Neutrophil (primary cell): ENCODE data around the gene CEP85L.

Source experiments
- H3K27ac ChIP-seq: fragments of 200-600 bp; sonication (generic); 2 replicates; pipeline ENCODE4 v1.5.1; 2016; ENCODE audit warnings: mild to moderate bottlenecking, moderate library complexity
- H3K27me3 ChIP-seq: fragments of 200-600 bp; sonication (generic); 2 replicates; pipeline ENCODE4 v1.6.0; 2016; ENCODE audit warnings: mild to moderate bottlenecking
- H3K36me3 ChIP-seq: fragments of 200-600 bp; sonication (generic); 2 replicates; pipeline ENCODE4 v1.5.1; 2017
- H3K4me1 ChIP-seq, 2 experiments: fragments of 200-600 bp in 1 of 2; sonication (generic) in 1 of 2; 1 replicate in 1 of 2; 2 replicates in 1 of 2; pipeline versions ENCODE4 v1.5.1 to v1.6.1; 2013 to 2016; ENCODE audit warnings: low read depth in 1 of 2, low read length in 1 of 2, mild to moderate bottlenecking in 1 of 2, moderate library complexity in 1 of 2; ENCODE audit not compliant: control insufficient read depth in 1 of 2, insufficient read depth in 1 of 2
- H3K4me3 ChIP-seq, 2 experiments: fragments of 200-600 bp in 1 of 2; sonication (generic) in 1 of 2; 1 replicate in 1 of 2; 2 replicates in 1 of 2; pipeline ENCODE4 v1.5.1; 2013 to 2016; ENCODE audit warnings: low read depth in 1 of 2, low read length in 1 of 2, mild to moderate bottlenecking in 1 of 2, moderate library complexity in 1 of 2
- H3K9me3 ChIP-seq: fragments of 200-600 bp; sonication (generic); 2 replicates; pipeline ENCODE4 v1.5.1; 2016
- TF ChIP-seq, protein P1 (sequence below): fragments of 200-600 bp; sonication (generic); IDR thresholded peaks from 2 replicates; pipeline ENCODE4 v1.5.1; 2016; ENCODE audit warnings: antibody characterized with exemption

CEP85L gene

DNA sequence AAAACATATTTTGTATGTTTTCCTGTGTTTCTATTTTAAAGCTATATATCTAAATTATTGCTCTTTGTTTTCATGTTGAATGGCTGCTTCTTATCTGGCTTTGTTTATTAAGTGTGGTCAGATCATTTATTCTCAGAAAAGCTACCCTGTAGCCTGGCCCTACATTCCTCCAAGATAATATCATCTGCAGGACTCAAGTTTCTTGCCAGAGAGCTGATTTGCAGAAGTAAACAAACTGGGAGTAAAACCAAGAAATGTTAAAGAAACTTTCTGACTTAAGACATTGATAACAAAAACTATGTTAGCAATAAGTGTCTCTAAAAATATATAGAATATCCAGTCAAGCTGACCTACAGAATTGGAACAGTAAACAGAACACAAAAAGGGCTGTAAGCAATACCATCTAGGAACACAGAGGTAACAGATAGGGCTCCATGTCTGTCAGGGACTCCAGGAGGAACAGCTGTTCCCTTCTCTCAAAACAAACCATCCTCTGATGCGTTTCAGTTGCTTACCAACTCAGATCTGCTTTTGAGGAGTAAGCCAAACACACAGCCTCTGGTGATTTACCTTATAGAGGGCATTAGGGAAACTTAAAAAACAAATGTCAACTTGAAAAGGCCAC is 17.5 kb upstream of the CEP85L start:
- peaks cover 15% of the 10 kb centered on the region for H3K27me3 ChIP-seq
- no peak overlapping the region for H3K4me3 ChIP-seq
- H3K27ac ChIP-seq: no peak overlapping the region
- no peaks in the 10 kb centered on the region for H3K36me3 ChIP-seq
- no peaks in the 10 kb centered on the region for H3K4me1 ChIP-seq
- H3K9me3 ChIP-seq: no peaks in the 10 kb centered on the region
- TF ChIP-seq, protein P1, sequence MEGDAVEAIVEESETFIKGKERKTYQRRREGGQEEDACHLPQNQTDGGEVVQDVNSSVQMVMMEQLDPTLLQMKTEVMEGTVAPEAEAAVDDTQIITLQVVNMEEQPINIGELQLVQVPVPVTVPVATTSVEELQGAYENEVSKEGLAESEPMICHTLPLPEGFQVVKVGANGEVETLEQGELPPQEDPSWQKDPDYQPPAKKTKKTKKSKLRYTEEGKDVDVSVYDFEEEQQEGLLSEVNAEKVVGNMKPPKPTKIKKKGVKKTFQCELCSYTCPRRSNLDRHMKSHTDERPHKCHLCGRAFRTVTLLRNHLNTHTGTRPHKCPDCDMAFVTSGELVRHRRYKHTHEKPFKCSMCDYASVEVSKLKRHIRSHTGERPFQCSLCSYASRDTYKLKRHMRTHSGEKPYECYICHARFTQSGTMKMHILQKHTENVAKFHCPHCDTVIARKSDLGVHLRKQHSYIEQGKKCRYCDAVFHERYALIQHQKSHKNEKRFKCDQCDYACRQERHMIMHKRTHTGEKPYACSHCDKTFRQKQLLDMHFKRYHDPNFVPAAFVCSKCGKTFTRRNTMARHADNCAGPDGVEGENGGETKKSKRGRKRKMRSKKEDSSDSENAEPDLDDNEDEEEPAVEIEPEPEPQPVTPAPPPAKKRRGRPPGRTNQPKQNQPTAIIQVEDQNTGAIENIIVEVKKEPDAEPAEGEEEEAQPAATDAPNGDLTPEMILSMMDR: no peak

DNA sequence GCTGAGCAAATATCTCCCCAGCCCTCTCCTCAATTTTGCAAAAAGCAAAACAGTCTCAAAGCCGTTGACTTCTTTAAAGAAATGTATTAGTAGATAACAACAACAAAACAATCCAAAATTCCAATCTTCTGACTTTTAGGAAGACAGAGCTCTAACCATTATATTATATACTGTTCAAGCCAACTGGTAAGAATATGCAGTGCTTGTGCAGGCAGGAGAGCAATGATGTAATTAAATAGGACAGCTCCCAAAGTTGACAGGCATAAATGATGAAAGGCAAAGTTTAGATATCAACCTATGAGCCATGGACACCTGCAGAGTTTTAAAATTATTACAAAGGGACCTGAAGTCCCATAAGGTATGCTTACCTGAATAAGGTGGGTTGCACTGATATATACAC is 16.6 kb upstream of the CEP85L start:
- no peaks in the 10 kb centered on the region for H3K36me3 ChIP-seq
- H3K27me3 ChIP-seq: peaks cover 15% of the 10 kb centered on the region
- no peaks in the 10 kb centered on the region for H3K4me1 ChIP-seq
- H3K4me3 ChIP-seq: no peak overlapping the region
- H3K27ac ChIP-seq: no peak overlapping the region
- TF ChIP-seq, protein P1: no peak
- no peaks in the 10 kb centered on the region for H3K9me3 ChIP-seq

DNA sequence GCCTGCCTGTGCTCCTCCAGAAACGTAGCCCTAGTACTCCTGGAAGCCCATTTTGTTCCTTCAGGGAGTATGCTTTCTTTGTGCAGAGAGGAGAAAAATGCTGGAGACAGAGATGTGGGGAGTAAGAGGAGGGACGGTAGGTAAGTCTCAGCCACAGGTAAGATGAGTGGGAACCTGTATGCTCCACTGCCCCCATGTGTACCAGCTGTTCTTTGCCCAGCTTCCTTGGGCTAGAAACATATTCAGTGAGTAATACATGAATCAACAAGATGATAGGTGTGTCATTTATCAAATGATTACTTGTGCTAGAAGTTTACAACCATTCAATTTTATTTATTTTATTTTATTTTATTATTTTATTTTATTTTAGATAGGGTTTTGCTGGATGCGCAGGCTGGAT is 13.6 kb upstream of the CEP85L start:
- Histone ChIP-seq H3K4me3 (no peak overlapping the region), H3K27ac (no peak overlapping the region), H3K4me1 (no peaks in the 10 kb centered on the region), H3K9me3 (no peaks in the 10 kb centered on the region), H3K36me3 (no peaks in the 10 kb centered on the region), H3K27me3 (peaks cover 15% of the 10 kb centered on the region)
- TF ChIP-seq, protein P1: no peak

DNA sequence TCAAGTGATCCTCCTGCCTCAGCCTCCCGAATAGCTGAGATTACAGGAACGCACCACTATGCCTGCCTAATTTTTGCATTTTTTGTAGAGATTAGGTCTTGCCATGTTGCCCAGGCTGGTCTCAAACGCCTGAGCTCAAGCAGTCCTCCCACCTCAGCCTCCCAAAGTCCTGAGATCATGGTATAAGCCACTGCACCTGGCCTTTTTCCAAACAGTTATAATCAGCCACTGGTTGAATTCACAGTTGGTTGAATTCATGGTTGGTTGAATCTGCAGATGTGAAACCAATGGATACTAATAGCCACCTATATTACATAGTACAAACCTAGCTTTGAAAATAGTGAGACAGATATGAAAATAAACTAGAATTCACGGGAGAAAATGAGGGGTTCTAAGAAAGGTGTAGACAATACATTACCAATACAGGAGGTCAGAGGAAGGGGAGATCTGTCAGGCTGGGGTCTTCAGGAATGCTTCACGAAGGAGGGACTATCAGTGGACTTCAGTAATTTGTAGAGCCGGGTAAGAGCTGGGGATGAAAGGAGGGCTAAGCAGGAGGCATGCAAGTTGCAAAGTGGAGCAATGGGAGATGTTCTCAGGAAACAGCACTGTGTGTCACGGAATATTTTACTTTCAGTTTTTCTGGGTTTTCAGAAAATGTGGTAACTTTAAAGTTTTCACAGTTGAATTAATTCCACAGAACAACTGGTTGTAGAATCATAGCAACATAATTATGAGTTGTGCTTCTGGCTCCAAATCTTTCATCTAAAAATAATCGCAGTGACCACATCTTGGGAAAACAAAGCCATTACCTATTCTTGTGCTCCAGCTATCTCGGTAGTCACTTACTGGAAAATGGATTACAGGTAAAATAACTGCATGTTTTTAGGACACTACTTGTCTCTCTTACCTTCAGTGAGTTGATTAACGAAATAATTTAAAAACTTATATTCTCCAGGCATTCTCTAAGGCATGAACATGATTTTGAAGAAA is 12.9 kb upstream of the CEP85L start:
- H3K9me3 ChIP-seq: no peaks in the 10 kb centered on the region
- H3K4me3 ChIP-seq: no peak overlapping the region
- H3K27me3 ChIP-seq: peaks cover 15% of the 10 kb centered on the region
- TF ChIP-seq, protein P1: no peak
- no peaks in the 10 kb centered on the region for H3K36me3 ChIP-seq
- H3K4me1 ChIP-seq: no peaks in the 10 kb centered on the region
- H3K27ac ChIP-seq: no peak overlapping the region

DNA sequence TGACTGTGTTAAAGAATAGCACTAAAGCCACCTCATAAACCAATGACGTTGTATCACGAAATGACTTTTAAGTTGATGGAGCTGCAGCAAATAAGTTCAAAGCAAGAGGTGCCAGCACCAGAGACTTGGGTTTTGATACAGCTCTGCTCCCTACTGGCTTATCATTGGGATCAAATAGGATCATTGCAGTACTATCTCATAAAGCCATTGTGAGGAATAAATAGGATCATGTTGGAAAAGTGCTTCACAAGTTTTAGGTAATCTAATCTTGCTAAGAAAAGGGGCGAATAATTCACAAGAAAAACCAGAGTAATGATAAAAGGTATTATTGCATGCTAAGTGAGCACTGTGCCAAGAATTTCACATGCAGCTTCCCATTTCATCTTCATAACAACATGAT is 10.4 kb upstream of the CEP85L start:
- TF ChIP-seq, protein P1: no peak
- no peaks in the 10 kb centered on the region for H3K4me1 ChIP-seq
- no peak overlapping the region for H3K4me3 ChIP-seq
- H3K36me3 ChIP-seq: no peaks in the 10 kb centered on the region
- peaks cover 7% of the 10 kb centered on the region for H3K27me3 ChIP-seq
- H3K27ac ChIP-seq: no peak overlapping the region
- H3K9me3 ChIP-seq: no peaks in the 10 kb centered on the region
